Stimulated activated CD4-positive, alpha-beta T cell treated with anti-CD3 and anti-CD28 coated beads, TNF-alpha, amount 100 ng/mL, for 4 hours (primary cell): ENCODE results near the gene MTARC1.

ENCODE experiments used
- DNase-seq, 3 experiments: peaks; one replicate each; pipeline ENCODE4 v3.0.0-alpha.2; 2020; ENCODE audit warnings: low read depth in 3 of 3

Gene MTARC1

DNA sequence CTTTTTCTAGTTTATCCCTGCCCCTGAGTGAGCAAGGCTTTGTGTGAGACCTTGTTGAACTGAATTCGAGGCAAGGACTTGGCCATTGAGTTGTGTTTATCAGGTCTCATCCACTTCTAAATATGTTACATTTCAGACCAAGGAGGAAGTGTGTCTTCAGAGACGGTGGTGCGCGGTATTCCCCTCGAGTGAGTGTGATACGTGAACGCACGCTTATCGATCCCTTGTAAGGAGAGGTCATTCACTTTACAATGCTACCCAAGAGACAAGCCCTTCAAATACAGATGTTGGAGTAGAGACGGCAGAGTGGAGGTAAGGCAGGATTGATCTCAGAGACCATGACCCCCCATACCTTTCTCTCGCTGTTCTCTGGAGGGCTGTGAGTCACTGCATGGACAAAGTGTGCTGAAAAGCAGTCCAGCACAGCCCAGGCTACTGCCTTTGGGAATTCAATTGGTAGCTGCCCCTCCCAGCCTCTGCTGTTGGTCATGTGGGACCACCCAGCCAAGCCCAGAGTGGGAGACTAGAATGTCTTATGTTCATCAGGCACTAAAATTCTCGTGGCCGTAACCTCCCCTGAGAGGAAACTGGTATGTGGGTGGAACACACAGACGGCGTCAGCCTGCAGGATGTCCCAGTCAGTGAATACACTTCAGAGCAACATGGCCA lies 16.3 kb upstream of the MTARC1 start:
- no peak for DNase-seq

DNA sequence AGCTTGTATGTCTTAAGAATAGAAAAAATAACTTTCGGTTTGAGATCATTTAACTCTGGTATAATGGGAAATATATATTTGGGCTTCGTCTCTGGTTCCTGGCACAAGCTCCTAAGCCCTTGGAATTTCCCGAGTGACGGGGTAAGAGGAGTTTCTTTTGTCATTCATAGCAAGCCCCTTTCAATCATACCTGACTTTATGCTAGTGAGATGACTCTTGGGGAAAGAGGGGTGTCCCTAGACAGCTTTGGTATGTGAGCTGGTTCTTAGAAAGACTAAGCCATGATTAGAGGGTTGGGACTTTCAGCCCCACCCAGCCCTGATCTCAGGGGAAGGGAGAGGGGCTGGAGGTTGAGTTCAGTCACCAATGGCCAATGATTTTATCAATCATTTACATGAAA lies 13.9 kb upstream of the MTARC1 start:
- DNase-seq, result no peak

DNA sequence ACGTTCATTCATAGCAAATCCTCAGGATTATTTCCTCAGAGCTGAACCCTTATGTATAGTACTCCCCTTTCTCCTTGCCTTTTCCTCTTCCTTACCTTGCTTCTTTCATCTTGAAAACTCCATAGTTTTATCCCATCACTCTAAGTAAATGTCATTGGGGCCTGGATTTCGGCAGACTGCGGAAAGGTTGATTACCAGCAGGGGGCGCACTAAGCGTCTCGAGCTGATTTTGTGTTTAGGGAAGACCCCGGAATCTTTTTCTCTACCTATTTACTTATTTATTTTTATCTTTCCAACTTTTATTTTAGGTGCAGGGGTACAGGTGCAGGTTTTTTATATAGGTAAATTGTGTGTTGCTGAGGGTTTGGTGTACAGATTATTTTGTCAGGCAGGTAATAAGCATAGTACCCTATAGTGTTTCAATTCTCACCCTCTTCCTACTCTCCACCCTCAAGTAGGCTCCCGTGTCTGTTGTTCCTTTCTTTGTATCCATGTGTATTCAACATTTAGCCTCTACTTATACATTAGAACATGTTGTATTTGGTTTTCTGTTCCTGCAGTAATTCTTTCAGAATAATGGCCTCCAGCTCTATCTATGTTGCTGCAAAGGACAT lies 11.4 kb upstream of the MTARC1 start:
- DNase-seq, result peak in 2 of 3 experiments; percentile 3 to 26

DNA sequence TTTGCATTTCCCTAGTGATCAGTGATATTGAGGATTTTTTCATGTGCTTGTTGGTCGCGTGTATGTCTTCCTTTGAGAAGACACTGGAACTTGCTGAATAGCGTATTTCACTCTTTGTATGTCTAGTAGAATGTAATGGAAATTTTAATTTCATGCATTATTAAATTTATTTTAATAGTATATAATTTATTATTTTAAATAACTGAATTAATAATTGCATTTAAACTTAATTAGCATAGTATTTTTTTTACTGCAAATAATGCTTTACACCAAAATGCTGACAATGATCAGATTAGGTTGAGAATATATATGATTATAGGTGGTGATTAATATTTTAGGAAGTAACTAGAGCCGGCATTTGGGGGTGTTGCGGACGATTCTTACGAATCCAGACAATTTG lies 10.5 kb upstream of the MTARC1 start:
- no peak for DNase-seq

DNA sequence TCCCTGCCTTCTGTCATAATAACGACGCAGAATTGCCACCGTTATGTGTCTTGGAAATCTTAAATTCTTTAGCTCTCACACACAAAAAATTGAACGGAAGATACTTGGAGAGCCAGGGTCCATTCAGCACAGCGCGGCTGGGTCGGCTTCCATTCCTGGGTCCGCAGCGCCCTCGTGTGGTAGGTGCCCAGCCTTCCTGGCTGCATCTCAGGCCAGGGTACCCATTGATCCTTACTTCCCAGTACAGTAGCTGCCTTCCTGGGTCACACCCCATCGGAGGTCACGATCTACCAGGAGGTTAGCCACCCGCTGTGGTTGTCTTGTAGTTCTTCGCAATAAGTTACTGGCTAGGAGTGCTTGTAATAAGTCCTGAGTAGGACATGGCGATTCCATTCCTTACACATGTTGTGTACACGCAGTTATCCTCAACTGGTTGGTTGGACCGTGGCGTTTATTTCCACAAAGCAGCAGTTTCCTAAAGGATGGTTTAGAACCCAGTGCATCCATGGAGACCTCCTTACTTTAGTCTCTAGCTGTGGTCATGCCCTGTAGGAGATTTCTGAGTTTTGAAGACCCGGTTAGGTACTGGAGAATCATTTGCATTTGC lies 9.9 kb upstream of the MTARC1 start:
- DNase-seq, result peak; percentile 14 to 49 (median 22)

DNA sequence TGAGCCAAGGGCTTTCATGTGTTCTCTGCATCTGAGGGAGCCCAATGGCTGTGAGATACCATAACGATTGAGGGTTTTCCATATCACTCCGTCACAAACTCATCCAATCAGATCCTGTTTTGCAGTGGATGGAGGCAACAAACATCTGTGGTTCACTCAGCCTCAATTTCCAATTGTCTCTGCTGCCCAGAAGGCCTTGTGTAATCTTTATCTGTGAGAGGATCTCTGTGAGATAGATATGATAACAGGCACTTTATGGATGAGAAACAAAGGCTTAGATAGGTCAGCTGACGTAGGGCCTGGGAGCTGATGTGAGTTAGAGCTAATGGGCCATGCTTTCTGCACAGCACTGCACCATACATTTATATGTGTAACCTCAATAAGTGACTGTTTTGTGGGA lies 3.3 kb upstream of the MTARC1 start:
- DNase-seq, result no peak

DNA sequence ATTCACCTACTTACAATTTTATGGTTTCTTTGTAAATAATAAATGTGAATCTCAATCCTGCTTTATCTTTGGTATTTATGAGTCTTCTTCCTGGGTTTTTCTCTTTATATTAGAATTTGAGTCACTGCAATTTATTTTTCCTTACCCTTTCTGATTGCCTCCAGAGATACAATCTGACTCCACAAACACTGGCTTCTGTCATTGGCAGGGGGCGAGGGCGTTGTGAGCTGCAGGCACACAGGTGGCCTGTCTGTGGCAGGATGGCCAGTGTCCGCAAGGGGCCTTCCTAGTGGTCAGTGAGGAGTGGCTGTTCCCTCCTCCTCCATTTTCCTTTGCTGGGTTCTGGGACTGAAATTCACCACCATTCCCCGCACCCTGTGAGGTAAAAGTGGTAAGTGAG lies 2.0 kb upstream of the MTARC1 start:
- DNase-seq, result no peak

DNA sequence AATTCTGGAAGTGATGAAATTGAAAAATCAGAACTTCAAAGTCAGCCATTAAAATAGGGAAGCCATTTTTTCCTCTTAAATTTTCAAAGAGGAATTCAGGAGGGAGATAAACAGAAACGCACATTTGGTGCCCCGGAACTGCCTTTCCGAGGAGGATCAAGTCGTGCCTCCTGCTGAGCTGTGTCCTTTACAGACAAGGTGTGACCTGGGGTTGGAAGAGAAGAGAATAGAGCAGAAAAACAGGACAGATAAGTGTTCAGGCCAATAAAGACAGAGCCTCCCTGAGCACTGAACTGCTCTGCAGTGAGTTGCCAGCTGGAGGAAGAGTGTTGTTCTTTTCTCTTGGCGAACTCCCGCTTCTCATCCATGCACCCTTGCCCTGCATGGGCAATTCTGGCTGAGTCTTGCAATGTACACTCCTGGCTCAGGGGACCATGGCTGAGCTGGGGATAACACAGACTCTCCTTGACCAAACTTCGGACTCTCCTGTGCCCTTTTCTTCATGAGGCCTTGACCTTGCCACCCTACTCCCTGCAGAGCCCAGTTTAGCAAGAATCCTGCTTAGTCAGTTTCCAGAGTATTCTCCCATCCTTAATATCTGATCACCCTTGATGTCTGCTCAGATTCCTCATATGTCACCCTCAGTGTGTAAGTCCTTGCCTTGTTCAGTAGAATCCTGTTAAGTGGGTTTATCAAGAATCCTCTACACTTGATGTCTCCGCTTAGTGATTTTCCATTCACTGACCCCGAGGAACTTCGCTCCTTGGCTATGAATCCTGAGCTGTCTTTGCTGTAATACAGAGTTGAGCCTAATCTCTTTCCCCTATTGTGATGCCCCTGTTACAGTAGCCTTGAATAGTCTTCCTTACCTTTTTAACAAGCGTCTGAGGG lies 1.3 kb upstream of the MTARC1 start:
- DNase-seq, result no peak

DNA sequence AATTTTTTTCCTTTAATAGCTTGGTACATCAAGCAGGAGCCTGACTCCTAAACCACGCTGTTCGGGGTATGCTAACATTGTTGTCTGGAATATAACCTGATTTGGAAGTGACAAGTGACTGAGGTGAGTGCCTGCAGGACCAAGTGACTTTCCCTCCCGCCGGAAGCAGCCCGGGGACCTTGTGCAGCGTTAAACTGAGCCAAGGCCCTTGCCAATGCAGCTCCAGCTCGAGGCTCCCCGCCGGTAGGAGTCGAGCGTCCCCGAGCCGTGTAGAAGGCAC lies 716 bp upstream of the MTARC1 start:
- no peak for DNase-seq

DNA sequence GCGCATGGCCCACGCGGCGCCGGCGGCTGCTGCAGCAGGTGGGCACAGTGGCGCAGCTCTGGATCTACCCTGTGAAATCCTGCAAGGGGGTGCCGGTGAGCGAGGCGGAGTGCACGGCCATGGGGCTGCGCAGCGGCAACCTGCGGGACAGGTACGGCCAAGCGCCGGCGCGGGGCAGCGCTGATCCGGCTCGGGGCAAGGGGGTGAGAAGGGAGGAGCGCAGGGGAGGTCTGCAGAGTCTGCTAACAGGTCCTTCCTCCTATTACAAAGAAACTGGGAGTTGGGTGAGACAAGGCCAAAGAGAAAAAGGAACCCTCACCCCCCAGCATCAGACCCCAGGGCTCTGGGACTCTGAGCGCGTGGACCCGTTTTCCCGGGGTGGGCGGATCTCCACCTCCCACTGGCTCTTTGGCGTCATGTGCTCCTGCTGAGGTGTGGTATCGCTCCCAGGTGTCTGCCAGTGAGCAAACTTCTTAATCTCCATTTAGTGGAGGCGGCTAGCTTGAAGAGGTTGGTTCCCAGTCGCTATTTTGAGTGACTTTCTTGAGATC lies 431 bp downstream of the MTARC1 start:
- DNase-seq, result no peak

DNA sequence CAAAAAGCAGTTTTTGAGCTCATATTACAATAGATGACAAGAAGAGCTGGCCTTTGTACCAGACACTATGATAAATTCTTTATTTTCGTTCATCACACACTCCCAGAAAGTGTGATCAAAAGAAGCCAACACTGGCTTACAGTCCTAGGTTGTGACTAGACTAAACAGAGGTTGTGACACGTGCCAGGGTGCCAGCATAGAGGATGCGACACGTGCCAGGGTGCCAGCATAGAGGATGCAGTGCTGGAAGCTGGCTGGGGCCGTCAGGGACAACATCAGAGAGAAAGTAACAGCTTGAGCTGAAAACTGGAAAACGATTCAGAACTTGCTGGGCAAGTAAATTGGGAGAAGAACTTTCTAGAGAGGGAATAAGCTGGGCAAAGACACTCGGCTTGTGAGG lies 2.2 kb downstream of the MTARC1 start:
- DNase-seq, result no peak

DNA sequence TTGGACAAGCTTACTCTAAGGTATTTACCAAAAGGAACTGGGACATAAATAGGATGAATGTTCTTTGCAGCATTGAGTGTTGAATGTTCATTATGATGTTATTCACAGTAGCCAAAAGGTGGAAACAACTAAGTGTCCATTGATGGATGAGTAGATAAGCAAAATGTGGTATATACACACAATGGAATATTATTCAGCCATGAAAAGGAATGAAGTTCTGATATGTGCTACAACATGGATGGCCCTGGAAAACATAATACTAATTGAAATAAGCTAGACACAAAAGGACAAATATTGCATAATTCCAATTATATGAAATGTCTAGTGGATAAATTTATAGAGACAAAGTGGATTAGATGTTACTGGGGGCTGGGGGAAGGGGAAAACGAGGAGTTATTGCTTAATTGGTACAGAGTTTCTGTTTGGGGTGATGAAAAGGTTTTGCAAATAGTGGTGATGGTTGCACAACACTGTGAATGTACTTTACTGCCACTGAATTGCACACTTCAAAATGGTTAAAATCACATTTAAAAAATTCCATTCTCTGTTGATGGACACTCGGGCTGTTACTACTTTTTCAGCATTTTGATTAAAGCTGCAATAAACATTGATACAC lies 2.9 kb downstream of the MTARC1 start:
- no peak for DNase-seq

DNA sequence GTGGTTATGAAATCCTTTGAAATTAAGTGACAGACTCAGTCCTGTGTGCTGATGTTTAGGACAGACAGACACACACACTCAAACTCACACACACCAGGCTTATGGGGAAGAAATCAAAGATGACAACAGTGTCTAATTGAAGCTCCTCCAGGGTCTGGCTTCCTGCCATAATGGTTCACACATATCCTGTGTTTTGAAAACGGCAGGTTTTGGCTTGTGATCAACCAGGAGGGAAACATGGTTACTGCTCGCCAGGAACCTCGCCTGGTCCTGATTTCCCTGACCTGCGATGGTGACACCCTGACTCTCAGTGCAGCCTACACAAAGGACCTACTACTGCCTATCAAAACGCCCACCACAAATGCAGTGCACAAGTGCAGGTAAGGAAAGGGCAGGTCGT lies 4.6 kb downstream of the MTARC1 start:
- DNase-seq, result no peak

DNA sequence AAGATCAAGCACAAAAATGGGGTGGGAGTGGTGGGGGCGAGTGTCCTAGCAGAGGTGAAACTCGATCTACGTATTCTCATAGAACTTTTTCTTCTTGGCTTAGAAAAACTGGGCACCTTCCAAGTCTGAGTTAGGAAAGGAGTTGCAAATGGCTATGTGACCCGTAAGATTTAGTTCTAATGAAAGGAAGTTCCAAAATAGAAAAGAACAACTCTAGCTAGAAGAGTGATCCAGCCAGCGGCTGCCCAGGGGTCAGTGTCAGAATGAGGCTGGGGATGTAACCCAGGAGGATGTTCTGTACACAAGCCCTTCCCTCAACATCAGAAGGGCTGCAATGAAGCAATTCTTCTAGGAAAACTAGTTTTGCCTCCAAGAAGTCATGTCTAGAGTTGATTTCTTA lies 5.2 kb downstream of the MTARC1 start:
- DNase-seq, result no peak

DNA sequence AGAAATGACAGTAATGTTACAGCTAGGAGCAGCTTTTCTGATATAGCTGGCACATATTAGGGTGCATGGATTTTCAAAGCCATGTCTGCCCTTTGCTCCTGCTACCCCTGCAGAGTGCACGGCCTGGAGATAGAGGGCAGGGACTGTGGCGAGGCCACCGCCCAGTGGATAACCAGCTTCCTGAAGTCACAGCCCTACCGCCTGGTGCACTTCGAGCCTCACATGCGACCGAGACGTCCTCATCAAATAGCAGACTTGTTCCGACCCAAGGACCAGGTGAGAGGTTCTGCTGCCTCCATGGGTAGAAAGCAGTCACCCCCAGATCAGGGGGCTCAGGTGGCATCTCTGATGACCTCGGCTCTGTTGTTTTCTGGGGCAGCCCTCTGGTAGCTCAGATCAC lies 9.8 kb downstream of the MTARC1 start:
- no peak for DNase-seq

DNA sequence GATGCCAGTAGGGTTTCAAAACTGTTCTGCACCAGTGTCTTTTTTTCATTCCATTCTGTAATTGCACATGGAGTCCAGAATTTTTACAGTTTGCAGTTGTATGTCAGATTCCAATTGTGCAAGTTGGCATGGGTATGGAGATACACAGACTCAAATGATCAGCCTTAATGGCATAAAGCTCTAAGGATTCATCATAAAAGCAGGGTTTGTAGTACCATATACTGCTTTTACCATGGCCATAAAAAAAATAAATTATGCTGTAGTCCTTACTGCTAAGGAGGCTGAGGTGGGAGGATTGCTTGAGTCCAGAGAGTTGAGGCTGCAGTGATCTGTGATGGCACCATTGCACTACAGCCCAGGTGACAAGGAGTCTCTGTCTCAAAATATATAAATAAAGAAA lies 10.3 kb downstream of the MTARC1 start:
- DNase-seq, result no peak

DNA sequence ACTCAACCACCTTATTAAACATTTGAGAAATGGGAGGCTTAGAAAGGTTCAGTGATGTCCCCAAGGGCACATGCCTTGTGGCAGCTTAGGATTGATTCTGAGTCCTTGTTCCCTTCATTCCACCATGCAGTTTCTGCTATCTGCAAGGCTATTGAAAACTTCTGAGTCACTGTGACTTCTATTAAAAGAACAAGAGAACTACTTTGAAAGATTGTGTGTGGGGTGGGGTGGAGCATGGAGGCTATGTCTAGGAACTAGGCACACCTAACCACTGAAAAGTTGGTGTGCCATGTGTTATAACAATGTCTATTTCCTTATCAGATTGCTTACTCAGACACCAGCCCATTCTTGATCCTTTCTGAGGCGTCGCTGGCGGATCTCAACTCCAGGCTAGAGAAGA lies 10.8 kb downstream of the MTARC1 start:
- no peak for DNase-seq

DNA sequence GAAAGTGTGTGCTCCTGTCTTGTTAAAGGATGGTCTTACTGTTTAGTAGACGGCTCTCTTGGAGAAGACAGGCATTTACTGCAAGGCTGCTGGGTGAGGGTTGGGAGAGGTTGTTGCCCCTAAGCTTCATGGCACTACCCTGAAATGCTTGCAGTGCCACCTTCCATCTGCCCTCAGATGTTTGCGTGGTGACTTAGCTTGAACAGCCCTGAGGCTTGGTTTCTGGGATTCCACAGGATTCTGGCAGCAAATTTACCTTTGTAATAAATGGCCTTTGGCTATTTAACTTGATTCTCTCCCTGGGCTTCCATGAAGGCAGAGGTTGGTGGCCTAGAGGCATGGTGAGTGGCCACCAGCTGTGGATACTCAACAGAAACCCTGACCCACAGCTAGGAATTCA lies 11.6 kb downstream of the MTARC1 start:
- no peak for DNase-seq

DNA sequence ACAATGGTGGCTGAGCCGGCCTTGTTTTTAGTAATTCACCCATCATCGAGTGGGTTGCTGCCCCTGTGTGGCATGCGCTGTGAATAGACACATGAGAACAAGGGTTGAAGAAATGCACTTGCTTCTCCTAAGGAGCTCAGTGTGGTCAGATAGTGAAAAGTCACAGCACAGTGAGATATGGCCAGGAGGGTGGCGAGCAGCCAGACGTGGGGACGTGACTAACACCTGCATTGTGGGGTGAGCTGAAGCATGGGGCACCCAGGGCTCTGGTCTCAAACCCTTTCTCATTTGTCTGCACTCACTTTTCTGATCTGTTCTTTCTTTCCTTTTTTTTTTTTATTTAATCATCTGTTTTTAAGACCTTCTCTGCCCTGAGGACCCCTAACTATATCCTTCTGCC lies 13.5 kb downstream of the MTARC1 start:
- no peak for DNase-seq

DNA sequence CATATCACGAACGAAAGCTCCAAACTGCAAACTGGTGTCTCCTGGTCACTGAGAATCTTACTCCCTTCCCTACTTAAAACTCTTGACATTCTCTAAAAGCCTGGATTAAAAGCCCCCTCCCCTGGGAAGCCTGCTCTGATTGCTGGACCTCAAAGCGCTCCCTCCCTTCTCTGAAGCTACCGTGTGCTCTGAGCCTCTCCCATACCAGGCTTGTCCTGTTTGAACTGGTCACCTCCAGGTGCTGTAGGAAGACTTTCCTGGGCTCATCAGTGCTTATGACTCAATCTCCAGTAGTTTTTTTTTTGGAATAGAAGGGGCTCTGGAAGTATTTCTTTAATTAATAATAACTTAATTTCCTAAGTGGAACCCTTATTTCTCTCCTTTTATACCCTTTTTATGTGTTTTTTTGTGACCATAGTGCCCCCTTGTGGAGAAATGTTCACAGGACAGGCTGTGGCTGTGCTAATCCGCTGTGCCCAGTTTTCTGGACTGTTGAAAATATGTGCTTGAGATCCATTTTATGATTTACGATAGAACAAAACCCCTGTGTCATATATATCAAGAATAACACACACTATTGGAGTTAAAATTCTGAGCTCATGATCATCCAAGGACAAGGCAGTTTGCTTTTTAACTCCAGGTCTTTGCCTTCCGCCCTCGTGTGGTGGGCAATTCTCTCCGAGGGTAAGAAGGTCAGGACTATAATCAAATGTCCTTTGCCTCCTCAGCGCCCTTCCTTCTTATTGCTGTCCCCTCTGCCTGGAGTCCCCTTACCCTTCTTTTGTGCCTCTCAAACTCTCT lies 16.9 kb downstream of the MTARC1 start:
- no peak for DNase-seq

DNA sequence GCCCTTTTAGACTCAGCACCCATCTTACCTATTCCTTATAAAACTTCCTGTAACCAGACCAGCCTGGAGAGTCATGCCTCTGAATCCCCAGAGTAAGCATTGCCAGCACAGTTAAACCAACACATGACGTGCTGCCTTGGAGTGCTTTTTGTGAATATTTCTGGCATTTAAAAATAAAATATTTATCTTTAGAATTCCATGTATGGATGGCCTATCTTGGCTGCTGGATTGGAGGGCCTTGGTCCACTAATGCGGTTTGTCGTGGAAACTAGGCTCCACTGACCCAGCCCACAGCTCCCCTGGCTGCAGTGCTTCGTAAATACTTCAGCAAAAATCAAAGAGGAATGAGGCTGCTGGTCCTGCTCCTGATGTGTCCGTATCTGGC lies 17.5 kb downstream of the MTARC1 start:
- no peak for DNase-seq
